ENCODE measurements around the gene HNRNPH1.
"Not testable (repeated sequence)": the region's sequence is repeated elsewhere in the genome, so short reads cannot be mapped to it uniquely, and the experiment has no call there.

Gene HNRNPH1, protein sequence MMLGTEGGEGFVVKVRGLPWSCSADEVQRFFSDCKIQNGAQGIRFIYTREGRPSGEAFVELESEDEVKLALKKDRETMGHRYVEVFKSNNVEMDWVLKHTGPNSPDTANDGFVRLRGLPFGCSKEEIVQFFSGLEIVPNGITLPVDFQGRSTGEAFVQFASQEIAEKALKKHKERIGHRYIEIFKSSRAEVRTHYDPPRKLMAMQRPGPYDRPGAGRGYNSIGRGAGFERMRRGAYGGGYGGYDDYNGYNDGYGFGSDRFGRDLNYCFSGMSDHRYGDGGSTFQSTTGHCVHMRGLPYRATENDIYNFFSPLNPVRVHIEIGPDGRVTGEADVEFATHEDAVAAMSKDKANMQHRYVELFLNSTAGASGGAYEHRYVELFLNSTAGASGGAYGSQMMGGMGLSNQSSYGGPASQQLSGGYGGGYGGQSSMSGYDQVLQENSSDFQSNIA

DNA sequence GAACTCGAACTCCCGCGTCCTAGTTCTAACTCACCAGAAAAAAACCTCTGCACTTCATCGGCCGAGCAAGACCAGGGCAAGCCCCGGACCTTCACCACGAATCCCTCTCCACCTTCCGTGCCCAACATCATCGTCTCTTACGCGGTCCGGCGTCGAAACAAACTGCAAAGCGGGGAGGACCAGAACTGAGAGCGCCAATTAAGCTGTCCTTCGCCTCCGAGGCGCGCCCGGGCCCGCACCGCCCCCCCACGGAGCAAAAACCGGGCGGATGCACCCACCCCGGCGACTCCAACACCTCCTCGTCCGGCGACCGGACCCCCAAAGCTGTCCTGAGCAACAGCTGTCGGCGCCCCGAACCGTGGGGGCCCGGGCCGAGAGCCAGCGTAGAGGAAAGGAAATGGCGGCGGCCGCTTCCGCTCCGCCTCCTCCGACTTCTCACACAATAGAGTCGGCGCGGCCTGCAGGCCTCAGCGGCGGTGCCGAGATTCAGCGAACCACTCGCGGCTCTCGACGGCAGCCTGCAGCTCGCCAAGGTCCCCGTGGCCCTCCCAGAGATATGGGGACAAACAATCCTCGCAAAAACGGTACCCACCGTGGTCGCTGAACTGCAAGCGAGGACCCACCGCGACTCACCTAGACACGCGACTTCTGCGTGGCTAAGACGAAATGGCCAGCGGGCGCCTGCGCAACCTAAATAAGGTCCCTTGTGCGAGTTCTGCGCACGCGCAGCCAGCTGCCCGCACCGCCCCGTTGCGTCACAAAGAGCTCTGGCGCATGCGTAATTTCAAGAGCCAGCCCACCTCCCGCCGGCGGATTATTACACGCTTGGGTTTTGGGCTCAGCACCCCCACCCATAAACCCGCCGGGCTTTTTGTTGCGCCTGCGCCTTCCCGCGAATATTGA, at the start of gene HNRNPH1:
HNRNPH1 (minus strand) TSS at position 669 of the 903 bp plus-strand sequence; CDS start at position 131, 538 bp downstream.
- peak; percentile 95 to 97 for DNase-seq (ENCODE audit: low read depth in 2 of 2, low spot score in 1 of 2)

DNA sequence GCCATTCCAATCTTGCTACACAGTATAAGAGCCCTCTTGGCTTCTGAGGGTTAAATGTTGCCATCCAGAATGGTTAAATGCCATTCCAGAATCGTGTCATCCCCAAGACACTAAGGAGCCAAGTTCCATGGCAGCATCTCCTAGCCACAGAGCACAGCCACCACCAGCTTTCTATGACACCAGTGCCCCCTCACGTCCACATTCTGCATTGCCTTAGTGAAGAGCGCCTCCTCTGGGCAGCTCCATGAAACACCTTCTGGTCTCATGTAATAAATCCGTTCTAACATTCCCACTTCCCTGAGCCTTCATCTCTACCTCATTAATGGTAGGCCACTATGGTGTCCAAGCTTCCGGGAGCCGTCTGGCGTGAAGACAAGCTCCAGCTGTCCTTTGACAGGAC, 44.9 kb upstream of the HNRNPH1 start:
- peak in 1 of 2 donors; percentile 1 for DNase-seq (ENCODE audit: low read depth in 2 of 2, low spot score in 1 of 2)

DNA sequence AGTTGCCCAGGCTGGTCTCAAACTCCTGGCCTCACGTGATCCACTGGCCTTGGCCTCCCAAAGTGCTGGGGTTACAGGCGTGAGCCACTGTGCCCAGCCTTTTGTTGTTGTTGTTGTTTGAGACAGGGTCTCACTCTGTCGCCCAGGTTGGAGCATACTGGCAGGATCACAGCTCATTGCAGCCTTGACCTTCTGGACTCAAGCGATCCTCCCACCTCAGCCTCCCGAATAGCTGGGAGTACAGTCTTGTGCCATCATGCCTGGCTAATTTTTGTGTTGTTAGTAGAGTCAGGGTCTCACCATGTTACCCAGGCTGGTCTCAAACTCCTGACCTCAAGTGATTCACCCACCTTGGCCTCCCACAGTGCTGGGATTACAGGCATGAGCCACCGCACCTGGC, 38.2 kb upstream of the HNRNPH1 start:
- not testable (repeated sequence) for DNase-seq (ENCODE audit: low read depth in 2 of 2, low spot score in 1 of 2)

DNA sequence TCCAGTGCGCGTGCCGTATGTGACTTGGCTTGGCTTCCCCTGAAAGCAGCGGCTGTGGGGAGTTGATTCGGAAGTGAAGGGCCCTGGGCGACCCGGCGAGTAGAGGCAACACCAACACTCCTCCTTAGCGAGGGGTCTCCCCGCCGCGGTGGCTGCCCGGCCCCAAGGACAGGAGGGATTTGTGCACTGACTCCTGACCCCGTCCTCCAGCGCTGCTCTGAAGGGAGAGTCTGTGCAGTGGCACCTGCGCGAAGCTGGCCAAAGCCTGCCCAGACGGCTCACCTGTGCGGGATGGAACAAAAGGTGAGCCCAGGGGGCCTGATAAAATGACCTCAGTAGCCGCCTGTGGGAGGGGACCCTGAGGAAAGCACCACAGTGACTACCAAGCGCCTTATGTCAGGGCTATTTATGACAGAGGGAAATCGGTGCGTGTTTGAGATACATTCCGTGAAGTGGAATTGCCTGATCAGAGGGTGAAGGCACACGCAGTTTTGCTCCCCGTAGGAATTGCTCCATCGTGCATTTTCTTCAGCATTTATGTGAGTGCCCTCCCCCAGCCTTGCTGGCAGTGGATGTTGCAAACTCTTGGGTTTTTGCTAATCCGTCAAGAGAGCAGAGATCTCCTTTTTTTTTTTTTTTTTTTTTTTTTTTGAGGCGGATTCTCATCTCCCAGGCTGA, 34.8 kb upstream of the HNRNPH1 start:
- DNase-seq (ENCODE audit: low read depth in 2 of 2, low spot score in 1 of 2) = not testable (repeated sequence)

DNA sequence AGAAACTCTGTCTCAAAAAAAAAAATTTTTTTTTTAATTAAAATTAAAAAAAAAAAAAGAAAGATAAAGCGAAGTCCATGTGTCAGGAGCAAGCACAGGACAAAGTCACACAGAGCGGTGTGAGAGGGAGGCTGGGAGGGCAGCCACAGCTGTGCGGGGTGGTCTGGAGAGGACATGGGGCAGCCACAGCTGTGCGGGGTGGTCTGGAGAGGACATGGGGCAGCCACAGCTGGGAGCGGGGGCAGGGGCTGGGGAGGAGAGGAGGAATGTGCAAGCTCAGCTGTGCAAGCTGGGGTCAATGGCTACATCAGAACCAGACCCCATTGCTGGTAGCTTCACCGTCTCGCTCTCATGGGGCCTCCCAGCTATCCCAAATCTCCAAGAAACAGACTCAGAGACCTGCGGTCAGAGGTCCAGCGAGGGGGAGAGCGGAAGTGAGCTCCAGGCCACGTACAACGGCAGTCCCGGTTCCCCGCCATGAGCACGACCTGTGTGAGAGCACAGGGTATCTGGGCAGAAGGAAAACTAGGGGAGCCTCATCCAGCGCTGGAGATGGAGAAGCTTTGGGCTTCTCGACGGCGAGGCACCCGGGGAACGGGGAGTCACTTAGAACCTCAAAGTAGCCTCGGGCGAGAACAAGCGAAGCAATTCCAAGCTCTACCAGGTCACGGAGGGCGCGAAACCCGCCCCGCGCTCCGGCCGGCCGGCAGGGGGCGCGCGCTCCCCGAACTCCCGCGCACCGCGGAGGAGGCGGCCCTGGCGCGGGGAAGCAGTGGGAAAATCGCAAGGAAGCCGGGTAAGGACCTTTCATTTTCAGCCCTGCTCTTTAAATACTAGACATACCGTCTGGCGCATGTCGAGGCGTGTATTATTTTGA, 34.1 kb upstream of the HNRNPH1 start:
- not testable (repeated sequence) for DNase-seq (ENCODE audit: low read depth in 2 of 2, low spot score in 1 of 2)

DNA sequence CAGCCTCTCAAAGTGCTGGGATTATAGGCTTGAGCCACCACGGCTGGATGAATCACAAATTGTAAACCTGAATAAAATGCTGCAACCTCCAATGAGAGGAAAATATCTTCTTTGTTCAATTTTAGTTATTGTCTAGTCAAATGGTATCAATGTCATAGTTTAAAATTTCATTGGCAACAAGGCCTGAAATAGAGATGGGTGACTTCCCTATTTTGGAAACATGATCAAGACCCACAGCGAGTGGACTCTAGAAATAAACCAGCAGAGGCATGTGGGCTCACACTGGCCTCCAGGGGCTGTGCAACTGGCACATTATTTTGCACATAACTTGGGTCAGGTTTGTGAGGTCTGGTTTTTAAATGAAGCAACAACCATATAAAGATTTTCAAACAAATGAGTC, 29.7 kb upstream of the HNRNPH1 start:
- DNase-seq (ENCODE audit: low read depth in 2 of 2, low spot score in 1 of 2) = not testable (repeated sequence)

DNA sequence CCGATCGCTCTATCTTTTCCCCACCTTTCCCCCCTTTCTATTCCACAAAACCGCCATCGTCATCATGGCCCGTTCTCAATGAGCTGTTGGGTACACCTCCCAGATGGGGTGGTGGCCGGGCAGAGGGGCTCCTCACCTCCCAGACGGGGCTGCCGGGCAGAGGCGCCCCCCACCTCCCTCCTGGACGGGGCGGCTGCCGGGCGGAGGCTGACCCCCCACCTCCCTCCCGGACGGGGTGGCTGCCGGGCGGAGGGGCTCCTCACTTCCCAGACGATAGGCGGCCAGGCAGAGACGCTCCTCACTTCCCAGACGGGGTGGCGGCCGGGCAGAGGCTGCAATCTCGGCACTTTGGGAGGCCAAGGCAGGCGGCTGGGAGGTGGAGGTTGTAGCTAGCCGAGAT, 26.8 kb upstream of the HNRNPH1 start:
- DNase-seq (ENCODE audit: low read depth in 2 of 2, low spot score in 1 of 2) = not testable (repeated sequence)

DNA sequence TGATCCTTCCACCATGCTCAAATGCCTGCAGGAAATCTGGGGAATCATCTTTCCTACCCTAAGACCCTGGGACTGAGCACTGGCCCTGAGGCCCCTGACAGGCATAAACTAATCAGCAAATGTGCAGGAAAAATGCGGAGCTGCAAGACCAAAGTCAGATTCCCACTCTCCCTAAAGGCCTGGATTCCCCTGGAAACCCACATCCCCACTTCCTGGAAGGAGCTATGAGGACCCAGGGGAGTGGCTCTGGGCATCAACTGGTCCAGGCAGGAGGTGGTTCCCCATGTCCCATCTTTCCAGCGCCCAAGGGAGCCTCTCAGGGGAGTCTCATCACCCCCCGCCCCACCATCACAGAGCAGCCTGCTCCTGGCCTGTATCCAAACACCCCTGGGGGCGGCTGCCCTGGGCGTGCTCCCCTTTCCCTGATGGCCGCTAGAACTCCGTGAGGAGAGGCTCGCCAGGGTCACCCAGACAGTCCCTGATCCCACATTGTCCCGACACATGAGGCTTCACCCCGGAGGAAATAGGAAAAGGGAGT, 25.8 kb upstream of the HNRNPH1 start:
- DNase-seq (ENCODE audit: low read depth in 2 of 2, low spot score in 1 of 2) = not testable (repeated sequence)

DNA sequence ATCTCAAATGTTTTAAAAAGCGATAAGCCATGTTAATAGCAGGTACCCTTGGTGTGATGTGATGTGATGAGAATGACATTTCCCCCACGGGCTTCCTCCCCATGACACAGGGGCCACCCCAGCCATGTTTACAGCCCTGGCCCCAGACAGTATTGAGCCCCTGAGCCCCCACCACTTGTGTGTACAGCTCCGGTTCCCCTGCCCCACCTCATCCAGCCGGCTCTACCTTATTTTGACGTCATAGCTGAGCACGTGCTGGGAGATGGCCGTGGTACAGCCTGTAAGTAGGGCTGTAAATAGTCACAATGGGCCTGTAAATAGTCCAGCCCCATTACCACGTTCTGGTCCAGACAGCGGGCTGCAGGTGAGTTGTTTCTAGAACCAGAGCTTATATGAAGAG, 24.9 kb upstream of the HNRNPH1 start:
- DNase-seq (ENCODE audit: low read depth in 2 of 2, low spot score in 1 of 2) = no peak

DNA sequence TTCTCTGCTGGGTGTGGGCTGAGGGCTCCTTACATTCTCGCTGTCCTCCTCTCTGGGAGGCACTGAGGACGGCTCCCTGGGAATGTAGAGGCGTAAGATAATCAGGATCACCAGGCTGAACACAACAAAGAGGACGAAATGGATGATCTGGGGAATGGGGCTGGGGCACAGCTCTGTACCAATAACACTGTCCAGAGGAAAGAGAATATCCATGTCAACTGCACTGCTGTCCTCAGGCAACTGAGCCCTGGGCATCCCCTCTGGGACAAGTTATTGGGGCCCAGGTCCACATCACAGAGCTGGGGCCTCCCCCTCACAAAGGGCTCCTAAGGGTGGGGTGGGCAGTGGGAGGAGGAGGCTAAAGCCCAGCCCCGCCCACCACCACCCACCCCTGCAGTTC, 21.3 kb upstream of the HNRNPH1 start:
- not testable (repeated sequence) for DNase-seq (ENCODE audit: low read depth in 2 of 2, low spot score in 1 of 2)

DNA sequence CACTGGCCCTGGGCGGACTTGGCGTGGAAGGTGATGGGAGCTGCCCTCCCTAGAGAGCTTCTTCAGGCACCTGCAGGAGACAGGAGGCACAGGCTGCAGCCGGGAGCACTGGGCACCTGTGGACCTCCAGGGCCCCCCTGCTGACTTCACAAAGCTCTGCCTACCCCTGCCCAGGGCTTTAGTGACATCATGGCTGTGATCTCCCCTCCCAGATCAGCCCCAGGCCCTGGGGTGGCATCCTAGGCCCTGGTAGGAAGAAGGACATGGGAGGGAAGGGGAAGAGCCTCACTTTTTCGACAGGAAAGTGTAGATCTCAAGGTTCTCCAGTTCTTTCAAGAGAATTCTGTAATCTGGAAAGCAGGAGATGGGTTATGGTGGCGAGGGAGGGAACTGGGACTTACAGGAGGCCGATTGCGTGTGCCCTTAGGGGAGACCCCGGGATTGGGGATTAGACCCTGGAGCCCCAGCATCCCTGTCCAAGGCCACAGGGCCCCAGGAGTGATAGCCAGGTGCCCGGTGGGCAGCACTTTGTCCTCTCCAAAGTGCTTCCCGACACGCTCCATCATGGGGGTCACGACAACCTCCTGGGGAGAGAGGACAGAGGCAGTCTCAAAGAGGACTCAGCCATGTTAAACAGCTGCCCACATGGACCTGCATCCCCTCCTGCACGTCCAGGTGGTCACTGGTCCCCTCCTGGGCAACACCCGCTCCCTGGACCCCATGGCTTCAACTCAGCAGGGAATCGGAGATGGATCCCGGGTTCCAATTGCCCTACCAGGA, 19.9 kb upstream of the HNRNPH1 start:
- DNase-seq (ENCODE audit: low read depth in 2 of 2, low spot score in 1 of 2) = not testable (repeated sequence)

DNA sequence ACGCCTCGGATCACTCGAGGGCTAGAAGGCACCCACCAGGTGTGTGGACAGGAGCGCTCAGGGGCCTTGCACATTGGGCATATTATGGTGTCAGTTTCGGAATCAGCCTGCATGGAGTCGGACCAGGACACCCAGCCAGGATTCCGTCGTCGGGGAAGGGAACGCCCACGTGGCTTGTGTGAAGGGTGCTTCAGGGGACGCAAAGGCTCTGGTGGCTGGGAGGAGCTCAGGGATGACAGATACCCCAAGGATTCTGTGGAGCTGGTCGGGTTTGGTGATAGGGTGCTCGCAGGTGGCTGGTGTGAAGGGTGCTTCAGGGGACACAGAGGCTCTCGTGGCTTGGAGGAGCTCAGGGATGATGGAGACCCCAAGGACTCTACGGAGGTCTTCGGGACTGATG, 19.2 kb upstream of the HNRNPH1 start:
- not testable (repeated sequence) for DNase-seq (ENCODE audit: low read depth in 2 of 2, low spot score in 1 of 2)

DNA sequence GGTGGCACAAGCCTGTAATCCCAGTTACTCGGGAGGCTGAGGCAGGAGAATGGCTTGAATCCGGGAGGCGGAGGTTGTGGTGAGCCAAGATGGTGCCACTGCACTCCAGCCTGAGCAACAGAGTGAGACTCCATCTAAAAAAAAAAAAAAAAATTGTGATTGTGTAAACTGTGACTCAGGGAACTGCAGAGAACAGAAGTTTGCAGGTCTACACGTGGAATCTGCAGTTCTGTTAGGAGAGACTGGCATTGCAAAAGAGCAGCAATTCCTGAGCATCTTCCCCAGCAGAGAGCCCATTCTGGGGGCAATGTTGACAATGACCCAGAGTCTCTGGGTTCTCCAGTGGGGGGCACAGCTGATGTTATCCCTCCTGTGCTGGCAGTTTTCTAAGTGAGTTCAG, 18.3 kb upstream of the HNRNPH1 start:
- DNase-seq (ENCODE audit: low read depth in 2 of 2, low spot score in 1 of 2) = not testable (repeated sequence)

DNA sequence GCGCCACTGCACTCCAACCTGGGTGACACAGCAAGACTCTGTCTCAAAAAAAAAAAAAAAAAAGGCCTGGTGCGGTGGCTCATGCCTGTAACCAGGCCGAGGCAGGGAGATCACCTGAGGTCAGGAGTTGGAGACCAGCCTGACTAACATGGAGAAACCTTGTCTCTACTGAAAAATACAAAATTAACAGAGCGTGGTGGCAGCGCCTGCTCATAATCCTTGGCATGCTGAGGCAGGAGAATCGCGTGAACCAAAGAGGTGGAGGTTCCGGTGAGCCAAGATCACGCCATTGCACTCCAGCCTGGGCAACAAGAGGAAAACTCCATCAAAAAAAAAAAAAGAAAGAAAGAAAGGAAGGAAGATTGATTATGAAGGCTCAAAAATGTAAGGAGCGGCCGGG, 15.8 kb upstream of the HNRNPH1 start:
- not testable (repeated sequence) for DNase-seq (ENCODE audit: low read depth in 2 of 2, low spot score in 1 of 2)

DNA sequence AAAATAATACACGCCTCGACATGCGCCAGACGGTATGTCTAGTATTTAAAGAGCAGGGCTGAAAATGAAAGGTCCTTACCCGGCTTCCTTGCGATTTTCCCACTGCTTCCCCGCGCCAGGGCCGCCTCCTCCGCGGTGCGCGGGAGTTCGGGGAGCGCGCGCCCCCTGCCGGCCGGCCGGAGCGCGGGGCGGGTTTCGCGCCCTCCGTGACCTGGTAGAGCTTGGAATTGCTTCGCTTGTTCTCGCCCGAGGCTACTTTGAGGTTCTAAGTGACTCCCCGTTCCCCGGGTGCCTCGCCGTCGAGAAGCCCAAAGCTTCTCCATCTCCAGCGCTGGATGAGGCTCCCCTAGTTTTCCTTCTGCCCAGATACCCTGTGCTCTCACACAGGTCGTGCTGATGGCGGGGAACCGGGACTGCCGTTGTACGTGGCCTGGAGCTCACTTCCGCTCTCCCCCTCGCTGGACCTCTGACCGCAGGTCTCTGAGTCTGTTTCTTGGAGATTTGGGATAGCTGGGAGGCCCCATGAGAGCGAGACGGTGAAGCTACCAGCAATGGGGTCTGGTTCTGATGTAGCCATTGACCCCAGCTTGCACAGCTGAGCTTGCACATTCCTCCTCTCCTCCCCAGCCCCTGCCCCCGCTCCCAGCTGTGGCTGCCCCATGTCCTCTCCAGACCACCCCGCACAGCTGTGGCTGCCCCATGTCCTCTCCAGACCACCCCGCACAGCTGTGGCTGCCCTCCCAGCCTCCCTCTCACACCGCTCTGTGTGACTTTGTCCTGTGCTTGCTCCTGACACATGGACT, 11.1 kb upstream of the HNRNPH1 start:
- not testable (repeated sequence) for DNase-seq (ENCODE audit: low read depth in 2 of 2, low spot score in 1 of 2)

DNA sequence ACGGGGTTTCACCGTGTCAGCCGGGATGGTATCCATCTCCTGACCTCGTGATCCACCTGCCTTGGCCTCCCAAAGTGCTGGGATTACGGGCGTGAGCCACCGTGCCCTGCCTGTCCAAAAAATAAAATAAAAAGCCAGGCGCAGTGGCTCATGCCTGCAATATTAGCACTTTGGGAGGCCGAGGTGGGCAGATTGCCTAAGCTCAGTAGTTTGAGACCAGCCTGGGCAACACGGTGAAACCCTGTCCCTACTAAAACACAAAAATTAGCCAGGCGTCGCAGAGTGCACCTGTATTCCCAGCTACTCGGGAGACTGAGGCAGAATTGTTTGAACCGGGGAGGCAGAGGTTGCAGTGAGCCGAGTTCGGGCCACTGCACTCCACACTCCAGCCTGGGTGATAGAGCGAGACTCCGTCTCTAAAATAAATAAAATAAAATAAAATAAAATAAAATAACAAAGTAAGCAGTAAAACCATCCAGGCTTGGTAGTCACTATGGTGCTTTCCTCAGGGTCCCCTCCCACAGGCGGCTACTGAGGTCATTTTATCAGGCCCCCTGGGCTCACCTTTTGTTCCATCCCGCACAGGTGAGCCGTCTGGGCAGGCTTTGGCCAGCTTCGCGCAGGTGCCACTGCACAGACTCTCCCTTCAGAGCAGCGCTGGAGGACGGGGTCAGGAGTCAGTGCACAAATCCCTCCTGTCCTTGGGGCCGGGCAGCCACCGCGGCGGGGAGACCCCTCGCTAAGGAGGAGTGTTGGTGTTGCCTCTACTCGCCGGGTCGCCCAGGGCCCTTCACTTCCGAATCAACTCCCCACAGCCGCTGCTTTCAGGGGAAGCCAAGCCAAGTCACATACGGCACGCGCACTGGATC, 10.3 kb upstream of the HNRNPH1 start:
- not testable (repeated sequence) for DNase-seq (ENCODE audit: low read depth in 2 of 2, low spot score in 1 of 2)

DNA sequence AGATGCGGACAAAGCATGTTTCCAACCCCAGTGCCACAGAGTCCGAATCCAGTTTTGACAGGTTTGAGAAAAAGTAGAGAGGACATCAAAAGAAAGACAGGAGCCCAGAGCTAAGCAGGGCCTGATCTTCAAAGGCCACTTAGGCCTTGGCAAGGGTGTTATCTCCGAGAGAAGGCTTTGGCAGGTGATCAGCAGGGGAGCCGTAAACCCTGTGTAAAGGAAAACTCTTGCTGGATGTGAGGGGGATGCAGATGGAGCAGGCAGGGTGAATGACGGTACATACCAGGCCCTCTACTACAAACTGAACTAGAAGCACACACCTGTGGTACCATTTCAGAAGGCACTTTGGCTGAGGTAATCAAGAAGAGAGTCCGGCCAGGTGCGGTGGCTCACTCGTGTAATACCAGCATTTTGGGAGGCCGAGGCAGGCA, 1.4 kb upstream of the HNRNPH1 start:
- no peak for DNase-seq (ENCODE audit: low read depth in 2 of 2, low spot score in 1 of 2)
